Measurements from ENCODE around the gene SELL. TPM values are rescaled to one million over a fixed set of nuclear protein-coding genes. Genes with fewer than 3 reads are reported as not detected.
"Not testable (repeated sequence)": the region's sequence is repeated elsewhere in the genome, so short reads cannot be mapped to it uniquely, and the experiment has no call there.

Gene SELL
- total and polyA plus RNA-seq, 2 of the 4 experiments (the other 2 are of a cell fraction): not detected

GRCh38 chr1:169670836-169671235 lies 40.6 kb downstream of the SELL start:
- Histone ChIP-seq H4K91ac (ENCODE audit: insufficient read depth, low read depth, low read length) (no peak overlapping the region), H2AK5ac (ENCODE audit: low read depth, low read length) (no peak overlapping the region), H3K36me3 (ENCODE audit: control insufficient read depth, insufficient read depth, low read length) (no peaks in the 10 kb centered on the region), H2AK9ac (replicated peaks; ENCODE audit: low read depth, low read length, poor library complexity) (no peak overlapping the region), H3K27ac (ENCODE audit: insufficient read depth, low read length) (no peak overlapping the region), H2BK20ac (ENCODE audit: low read depth, low read length) (no peak overlapping the region), H3K9ac (ENCODE audit: low read depth, low read length) (no peak overlapping the region), H3K9me1 (ENCODE audit: insufficient read depth, low read length) (no peaks in the 10 kb centered on the region), H3K79me1 (ENCODE audit: low read depth in 1 of 2, low read length in 2 of 2) (no peaks in the 10 kb centered on the region), H3K23ac (ENCODE audit: low read depth, low read length) (no peak overlapping the region), H3K14ac (replicated peaks; ENCODE audit: low read depth, low read length) (no peak overlapping the region), H3K27me3 (ENCODE audit: control insufficient read depth, insufficient read depth, low read length) (no peaks in the 10 kb centered on the region), H3K56ac (ENCODE audit: extremely low read depth, insufficient read depth, low read length) (no peak overlapping the region), H3K4me3 (ENCODE audit: insufficient read depth, low read depth, low read length) (no peak overlapping the region), H3K18ac (ENCODE audit: low read depth, low read length) (no peak overlapping the region), H2AFZ (replicated peaks; ENCODE audit: low read length, poor library complexity) (no peak overlapping the region), H3K4me2 (ENCODE audit: low read depth, low read length) (no peak overlapping the region), H4K20me1 (ENCODE audit: insufficient read depth, low read length) (no peaks in the 10 kb centered on the region), H2BK15ac (ENCODE audit: low read depth, low read length) (no peak overlapping the region), H4K8ac (ENCODE audit: low read depth in 2 of 2, low read length in 2 of 2) (no peak overlapping the region), H3K4me1 (ENCODE audit: control insufficient read depth, insufficient read depth, low read length) (no peaks in the 10 kb centered on the region), H2BK5ac (ENCODE audit: low read depth, low read length, poor library complexity, severe bottlenecking) (no peak overlapping the region), H3K4ac (ENCODE audit: low read depth, low read length) (no peak overlapping the region), H2BK120ac (ENCODE audit: low read depth, low read length) (no peak overlapping the region), H4K5ac (ENCODE audit: low read depth, low read length) (no peak overlapping the region), H3K9me3 (ENCODE audit: control insufficient read depth, insufficient read depth, low read length) (no peaks in the 10 kb centered on the region)
- in situ Hi-C loops (cut with MboI; ENCODE audit: low sequenced_read_pairs): no loop called here
- no CpG with 5 or more reads among the region's 3 CpGs for WGBS, 2 experiments (ENCODE audit: extremely low coverage in 2 of 2, insufficient read length in 1 of 2)
- POLR2A ChIA-PET (ENCODE audit: unreplicated experiment): no interaction called here
- no TSS peak for BruUV-seq (replicated peaks)
- TF ChIP-seq RCOR1 (IDR thresholded peaks at IDR 0.05; ENCODE audit: insufficient replicate concordance, low read length) (no peak), NFE2L2 (IDR thresholded peaks at IDR 0.05; ENCODE audit: low read depth, low read length) (no peak), BHLHE40 (IDR thresholded peaks at IDR 0.05; ENCODE audit: low read depth, low read length) (no peak), RAD21 (IDR thresholded peaks at IDR 0.05; ENCODE audit: low read length) (no peak), CTCF (conservative IDR thresholded peaks at IDR 0.05; ENCODE audit: low read depth, low read length) (no peak)
- intact Hi-C loops (cut with micrococcal nuclease): no loop called here
- CTCF ChIA-PET: no interaction called here
- DNase-seq: no peak
- ATAC-seq (ENCODE audit: low read depth): no peak
- dilution Hi-C loops (cut with HindIII; ENCODE audit: low sequenced_read_pairs, unreplicated experiment): no loop called here

GRCh38 chr1:169670244-169670643 lies 41.2 kb downstream of the SELL start:
- H3K18ac ChIP-seq (ENCODE audit: low read depth, low read length); H3K79me1 ChIP-seq (ENCODE audit: low read depth in 1 of 2, low read length in 2 of 2); dilution Hi-C loops (cut with HindIII; ENCODE audit: low sequenced_read_pairs, unreplicated experiment); H3K4me1 ChIP-seq (ENCODE audit: control insufficient read depth, insufficient read depth, low read length); H3K9me1 ChIP-seq (ENCODE audit: insufficient read depth, low read length); H2AFZ ChIP-seq (replicated peaks; ENCODE audit: low read length, poor library complexity); H2BK120ac ChIP-seq (ENCODE audit: low read depth, low read length); H3K9ac ChIP-seq (ENCODE audit: low read depth, low read length); H2BK15ac ChIP-seq (ENCODE audit: low read depth, low read length); H2BK5ac ChIP-seq (ENCODE audit: low read depth, low read length, poor library complexity, severe bottlenecking); POLR2A ChIA-PET (ENCODE audit: unreplicated experiment); intact Hi-C loops (cut with micrococcal nuclease); H2BK20ac ChIP-seq (ENCODE audit: low read depth, low read length); ATAC-seq (ENCODE audit: low read depth); H4K5ac ChIP-seq (ENCODE audit: low read depth, low read length); H3K9me3 ChIP-seq (ENCODE audit: control insufficient read depth, insufficient read depth, low read length); H3K4me2 ChIP-seq (ENCODE audit: low read depth, low read length); H2AK5ac ChIP-seq (ENCODE audit: low read depth, low read length); H3K4ac ChIP-seq (ENCODE audit: low read depth, low read length); H3K27me3 ChIP-seq (ENCODE audit: control insufficient read depth, insufficient read depth, low read length); H3K36me3 ChIP-seq (ENCODE audit: control insufficient read depth, insufficient read depth, low read length); H3K23ac ChIP-seq (ENCODE audit: low read depth, low read length); H3K27ac ChIP-seq (ENCODE audit: insufficient read depth, low read length); in situ Hi-C loops (cut with MboI; ENCODE audit: low sequenced_read_pairs); H3K56ac ChIP-seq (ENCODE audit: extremely low read depth, insufficient read depth, low read length); DNase-seq; H4K20me1 ChIP-seq (ENCODE audit: insufficient read depth, low read length); H4K8ac ChIP-seq (ENCODE audit: low read depth in 2 of 2, low read length in 2 of 2); BruUV-seq (replicated peaks); H3K14ac ChIP-seq (replicated peaks; ENCODE audit: low read depth, low read length); H3K4me3 ChIP-seq (ENCODE audit: insufficient read depth, low read depth, low read length); H2AK9ac ChIP-seq (replicated peaks; ENCODE audit: low read depth, low read length, poor library complexity); CTCF ChIA-PET; H4K91ac ChIP-seq (ENCODE audit: insufficient read depth, low read depth, low read length): not testable (repeated sequence)
- WGBS, 2 experiments (ENCODE audit: extremely low coverage in 2 of 2, insufficient read length in 1 of 2): no CpG with 5 or more reads among the region's 3 CpGs

Data from IMR-90 (cell line).